HG02759 (cell line): ENCODE data around the gene SPATA21.
"Not testable (repeated sequence)": the region's sequence is repeated elsewhere in the genome, so short reads cannot be mapped to it uniquely, and the experiment has no call there.

ENCODE experiments used
- ATAC-seq: cut with Tn5 transposase; IDR thresholded peaks from one replicate; pipeline ENCODE4 v1.9.1; 2021; ENCODE audit warnings: mild to moderate bottlenecking, moderate library complexity; ENCODE audit not compliant: unreplicated experiment

Gene SPATA21

GRCh38 chr1:16436946-16437474 lies at the start of gene SPATA21:
Gene SPATA21, minus strand, starts transcription at chr1:16437424. Its CDS starts 6,053 bp downstream, at chr1:16431371.
- ATAC-seq = no peak

- ATAC-seq = not testable (repeated sequence)
Observed at GRCh38 chr1:16487011-16487410, 49.8 kb upstream of the SPATA21 start.

GRCh38 chr1:16486316-16486715 lies 49.1 kb upstream of the SPATA21 start:
- ATAC-seq = not testable (repeated sequence)

- ATAC-seq = no peak
Observed at GRCh38 chr1:16484931-16485330, 47.7 kb upstream of the SPATA21 start.

GRCh38 chr1:16484501-16484835 lies 47.2 kb upstream of the SPATA21 start:
- no peak for ATAC-seq

- not testable (repeated sequence) for ATAC-seq
Observed at GRCh38 chr1:16483639-16484500, 46.6 kb upstream of the SPATA21 start.

- not testable (repeated sequence) for ATAC-seq
Observed at GRCh38 chr1:16483146-16483545, 45.9 kb upstream of the SPATA21 start.

GRCh38 chr1:16478091-16478490 lies 40.9 kb upstream of the SPATA21 start:
- no peak for ATAC-seq

- ATAC-seq = not testable (repeated sequence)
Observed at GRCh38 chr1:16475771-16476770, 38.8 kb upstream of the SPATA21 start.

- ATAC-seq = not testable (repeated sequence)
Observed at GRCh38 chr1:16474891-16475290, 37.7 kb upstream of the SPATA21 start.

- no peak for ATAC-seq
Observed at GRCh38 chr1:16474166-16474800, 37.1 kb upstream of the SPATA21 start.

- ATAC-seq = no peak
Observed at GRCh38 chr1:16468558-16468957, 31.3 kb upstream of the SPATA21 start.

- ATAC-seq = no peak
Observed at GRCh38 chr1:16464917-16465625, 27.8 kb upstream of the SPATA21 start.

GRCh38 chr1:16462773-16463330 lies 25.6 kb upstream of the SPATA21 start:
- ATAC-seq = no peak

GRCh38 chr1:16461681-16462080 lies 24.5 kb upstream of the SPATA21 start:
- ATAC-seq = no peak

GRCh38 chr1:16459352-16459925 lies 22.2 kb upstream of the SPATA21 start:
- no peak for ATAC-seq

GRCh38 chr1:16458831-16459230 lies 21.6 kb upstream of the SPATA21 start:
- ATAC-seq = no peak

- ATAC-seq = not testable (repeated sequence)
Observed at GRCh38 chr1:16456151-16456550, 18.9 kb upstream of the SPATA21 start.

- ATAC-seq = not testable (repeated sequence)
Observed at GRCh38 chr1:16454909-16455308, 17.7 kb upstream of the SPATA21 start.
